Measurements from ENCODE around the gene GRK5.

The GRK5 gene

DNA sequence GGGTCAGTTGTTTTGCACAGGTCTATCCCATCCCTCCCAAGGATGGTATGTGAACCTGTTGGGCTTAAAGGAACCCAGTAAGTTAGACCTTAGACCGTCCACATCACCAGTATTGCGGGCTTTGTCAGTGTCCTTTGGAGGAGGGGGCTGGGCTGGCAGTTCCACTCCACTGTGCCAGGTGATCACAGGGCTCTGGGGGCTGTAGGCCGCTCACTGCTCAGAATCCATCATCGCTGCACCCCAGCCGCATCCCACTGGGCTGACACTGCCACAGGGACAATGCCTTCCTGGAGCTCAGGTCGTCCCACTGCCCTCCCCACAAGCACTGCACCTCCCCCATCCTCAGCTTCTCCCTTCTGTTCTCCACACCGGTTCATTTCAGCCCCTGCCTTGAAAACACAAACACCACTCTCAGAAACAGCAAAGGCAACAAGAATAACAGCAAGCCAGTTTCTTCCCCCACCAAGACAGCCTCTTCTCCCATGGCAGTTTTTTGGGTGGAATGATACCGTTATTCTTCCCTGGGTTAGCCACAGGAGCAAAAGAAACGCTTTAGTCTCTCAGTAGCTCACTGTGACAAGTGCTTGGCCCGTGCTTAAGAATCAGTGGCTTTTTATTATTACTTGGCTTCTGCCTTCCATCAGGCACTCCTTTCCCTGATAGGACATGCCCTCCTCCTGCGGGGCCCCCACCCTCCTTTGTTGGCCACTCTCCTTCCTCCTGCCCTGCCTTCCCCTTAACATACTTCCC is 111.2 kb downstream of the GRK5 start:
- DNase-seq (ENCODE audit: low read depth) = no peak
- TF ChIP-seq, protein P1, sequence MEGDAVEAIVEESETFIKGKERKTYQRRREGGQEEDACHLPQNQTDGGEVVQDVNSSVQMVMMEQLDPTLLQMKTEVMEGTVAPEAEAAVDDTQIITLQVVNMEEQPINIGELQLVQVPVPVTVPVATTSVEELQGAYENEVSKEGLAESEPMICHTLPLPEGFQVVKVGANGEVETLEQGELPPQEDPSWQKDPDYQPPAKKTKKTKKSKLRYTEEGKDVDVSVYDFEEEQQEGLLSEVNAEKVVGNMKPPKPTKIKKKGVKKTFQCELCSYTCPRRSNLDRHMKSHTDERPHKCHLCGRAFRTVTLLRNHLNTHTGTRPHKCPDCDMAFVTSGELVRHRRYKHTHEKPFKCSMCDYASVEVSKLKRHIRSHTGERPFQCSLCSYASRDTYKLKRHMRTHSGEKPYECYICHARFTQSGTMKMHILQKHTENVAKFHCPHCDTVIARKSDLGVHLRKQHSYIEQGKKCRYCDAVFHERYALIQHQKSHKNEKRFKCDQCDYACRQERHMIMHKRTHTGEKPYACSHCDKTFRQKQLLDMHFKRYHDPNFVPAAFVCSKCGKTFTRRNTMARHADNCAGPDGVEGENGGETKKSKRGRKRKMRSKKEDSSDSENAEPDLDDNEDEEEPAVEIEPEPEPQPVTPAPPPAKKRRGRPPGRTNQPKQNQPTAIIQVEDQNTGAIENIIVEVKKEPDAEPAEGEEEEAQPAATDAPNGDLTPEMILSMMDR (IDR thresholded peaks at IDR 0.05; ENCODE audit: control insufficient read depth, extremely low read depth, insufficient read depth) = no peak

DNA sequence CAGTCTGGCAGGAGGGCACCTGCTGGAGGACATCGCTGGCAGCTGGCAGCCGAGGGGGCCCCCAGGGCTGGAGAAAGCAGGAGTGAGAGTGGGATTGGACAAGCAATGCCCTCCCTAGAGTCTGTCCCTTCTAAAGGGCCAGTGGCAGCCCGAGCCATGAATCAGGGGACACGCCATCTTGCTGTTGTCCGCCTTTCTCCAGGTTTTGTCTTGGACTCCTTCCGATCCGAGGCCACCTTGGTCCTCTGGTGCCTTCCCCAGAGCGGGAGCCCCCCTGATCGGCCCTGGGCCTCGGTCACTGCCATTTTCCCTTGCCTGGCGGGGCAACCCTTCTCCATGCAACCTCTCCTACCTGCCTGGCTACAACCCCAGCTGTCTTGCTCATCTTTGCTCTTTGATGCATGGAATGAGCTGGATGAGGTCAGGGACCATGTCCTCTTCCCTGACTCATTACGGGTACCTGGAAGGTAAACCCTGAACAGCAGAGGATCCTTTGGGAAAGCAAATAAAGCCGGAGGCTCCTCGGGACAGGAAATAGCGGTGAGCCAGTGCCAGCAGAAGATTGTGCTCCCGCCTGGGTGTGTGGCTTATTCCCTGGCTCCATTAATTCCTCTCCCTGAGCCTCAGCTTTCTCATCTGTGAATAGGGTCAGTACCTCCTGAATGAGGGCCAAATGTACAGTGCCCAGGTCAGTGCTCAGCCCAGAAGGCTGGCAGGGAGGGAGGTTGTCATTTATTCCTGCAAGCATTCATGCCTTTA is 112.0 kb downstream of the GRK5 start:
- no peak overlapping the region for H3K4me3 ChIP-seq (ENCODE audit: low read depth, low read length)
- TF ChIP-seq, protein P1 (IDR thresholded peaks at IDR 0.05; ENCODE audit: control insufficient read depth, extremely low read depth, insufficient read depth) = no peak
- no peak for DNase-seq (ENCODE audit: low read depth)

More for the DNA sequence above, 111.2 kb downstream of the GRK5 start:
- H3K4me3 ChIP-seq (ENCODE audit: low read depth, low read length) = no peak overlapping the region

DNA sequence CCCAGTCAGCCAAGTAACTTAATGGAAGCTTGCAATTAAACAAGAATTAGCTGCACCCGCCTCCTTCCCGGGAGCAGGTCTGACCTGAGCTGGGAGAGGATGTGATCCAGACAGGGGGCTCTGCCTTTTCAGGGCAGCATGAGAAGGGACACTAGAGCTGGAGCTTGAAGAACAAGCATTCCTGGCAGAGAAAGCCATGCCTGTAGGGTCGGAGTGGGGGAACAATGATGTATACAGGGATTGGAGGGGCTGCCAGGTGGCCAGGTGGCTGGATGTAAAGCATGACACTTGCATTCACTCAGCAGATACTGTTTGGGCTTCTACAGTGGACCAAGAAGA is 112.5 kb downstream of the GRK5 start:
- TF ChIP-seq, protein P1 (IDR thresholded peaks at IDR 0.05; ENCODE audit: control insufficient read depth, extremely low read depth, insufficient read depth) = no peak
- no peak overlapping the region for H3K4me3 ChIP-seq (ENCODE audit: low read depth, low read length)
- DNase-seq (ENCODE audit: low read depth) = no peak

DNA sequence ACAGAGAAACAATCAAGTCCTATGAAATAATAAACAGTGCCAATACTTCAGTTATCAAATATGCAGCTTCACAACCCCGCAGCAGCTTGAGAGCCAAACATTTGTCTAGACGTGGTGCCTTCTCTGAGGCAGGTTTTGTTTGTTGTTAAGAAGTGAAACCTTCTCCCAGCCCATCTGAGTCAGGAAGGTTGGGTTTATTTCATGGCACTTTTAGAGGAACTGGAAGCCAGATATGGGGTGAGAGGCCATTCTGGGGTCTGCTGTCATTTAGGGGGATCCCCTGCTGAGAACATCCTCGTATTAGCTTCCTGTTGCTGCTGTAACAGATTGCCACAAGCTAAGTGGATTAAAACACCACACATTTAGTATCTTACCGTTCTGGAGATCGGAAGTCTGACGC is 113.6 kb downstream of the GRK5 start:
- no peak for DNase-seq (ENCODE audit: low read depth)
- TF ChIP-seq, protein P1 (IDR thresholded peaks at IDR 0.05; ENCODE audit: control insufficient read depth, extremely low read depth, insufficient read depth) = no peak
- H3K4me3 ChIP-seq (ENCODE audit: low read depth, low read length) = no peak overlapping the region

DNA sequence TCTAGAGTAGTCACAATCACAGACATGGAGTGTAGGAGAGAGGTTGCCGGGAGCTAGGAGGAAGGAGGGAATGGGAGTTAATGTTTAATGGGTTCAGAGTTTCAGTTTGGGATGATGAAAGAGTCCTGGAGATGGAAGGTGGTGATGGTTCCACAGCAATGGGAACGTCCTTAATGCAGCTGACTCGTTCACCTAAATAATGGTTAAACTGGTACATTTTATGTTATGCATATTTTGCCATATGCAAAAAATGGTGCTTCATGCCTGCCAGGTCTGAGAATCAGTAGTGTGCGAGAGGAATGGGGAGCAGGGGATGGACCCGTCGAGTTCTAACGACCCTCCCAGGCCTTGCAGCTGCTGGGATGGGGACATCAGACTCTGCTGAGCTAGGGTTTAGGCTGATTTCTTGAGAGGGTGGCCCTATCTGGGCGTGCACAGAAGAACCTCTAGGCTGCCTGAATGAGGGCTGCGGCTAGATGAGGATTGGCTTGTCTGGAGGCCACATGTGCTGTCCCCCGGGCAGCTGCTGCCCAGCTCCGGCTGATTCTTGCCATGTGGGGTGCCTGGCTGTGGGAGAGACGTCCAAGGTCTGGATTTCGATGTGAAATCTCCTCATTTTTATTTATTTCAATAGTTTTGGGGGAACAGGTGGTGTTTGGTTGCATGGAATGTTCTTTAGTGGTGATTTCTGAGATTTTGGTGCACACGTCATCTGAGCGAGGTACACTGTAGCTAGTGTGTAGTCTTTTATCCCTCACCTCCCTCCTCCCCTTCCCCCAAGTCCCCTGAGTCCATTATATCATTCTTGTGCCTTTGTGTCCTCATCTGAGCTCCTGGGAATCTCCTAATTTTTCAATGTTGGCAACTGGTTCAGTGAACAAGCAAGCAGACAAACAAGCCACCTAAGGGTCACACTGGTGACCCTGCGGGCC is 116.0 kb downstream of the GRK5 start:
- DNase-seq (ENCODE audit: low read depth) = no peak
- TF ChIP-seq, protein P1 (IDR thresholded peaks at IDR 0.05; ENCODE audit: control insufficient read depth, extremely low read depth, insufficient read depth) = no peak
- no peak overlapping the region for H3K4me3 ChIP-seq (ENCODE audit: low read depth, low read length)

DNA sequence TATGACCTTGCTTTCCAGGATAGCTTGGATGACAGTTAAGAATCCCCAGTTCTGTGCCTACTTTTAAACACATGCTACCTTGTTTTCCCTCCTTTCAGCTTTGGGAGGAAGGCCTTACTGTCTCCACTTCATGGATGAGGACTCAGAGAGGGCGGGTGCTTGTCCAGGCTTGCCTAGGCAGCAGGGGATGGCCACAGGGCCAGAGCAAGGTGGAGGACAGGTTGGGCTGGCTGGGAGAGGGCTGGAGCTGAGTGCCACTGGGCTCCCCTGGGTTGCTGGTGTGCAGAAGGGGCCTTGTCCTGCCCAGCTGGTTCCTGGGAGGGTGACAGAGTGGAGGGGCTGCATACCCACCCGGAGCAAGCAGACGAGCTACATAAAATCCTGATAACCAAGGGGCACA is 117.8 kb downstream of the GRK5 start:
- no peak for DNase-seq (ENCODE audit: low read depth)
- TF ChIP-seq, protein P1 (IDR thresholded peaks at IDR 0.05; ENCODE audit: control insufficient read depth, extremely low read depth, insufficient read depth) = no peak
- no peak overlapping the region for H3K4me3 ChIP-seq (ENCODE audit: low read depth, low read length)
